Measurements from ENCODE around the gene TLR8.
"Not testable (repeated sequence)": the region's sequence is repeated elsewhere in the genome, so short reads cannot be mapped to it uniquely, and the experiment has no call there.

TLR8 gene

GRCh38 chrX:12896935-12897334, 9.5 kb upstream of the TLR8 start:
- no peak for DNase-seq (ENCODE audit: low read depth, low spot score)

GRCh38 chrX:12898073-12898472, 8.3 kb upstream of the TLR8 start:
- DNase-seq (ENCODE audit: low read depth, low spot score) = no peak

GRCh38 chrX:12899506-12899905, 6.9 kb upstream of the TLR8 start:
- DNase-seq (ENCODE audit: low read depth, low spot score) = no peak

- peak; percentile 62 for DNase-seq (ENCODE audit: low read depth, low spot score)
These were observed 4.9 kb upstream of the TLR8 start for GRCh38 chrX:12901486-12901885.

GRCh38 chrX:12903646-12904045, 2.8 kb upstream of the TLR8 start:
- no peak for DNase-seq (ENCODE audit: low read depth, low spot score)

- no peak for DNase-seq (ENCODE audit: low read depth, low spot score)
These were observed 4.2 kb downstream of the TLR8 start for GRCh38 chrX:12910423-12911121.

- DNase-seq (ENCODE audit: low read depth, low spot score) = no peak
These were observed 4.7 kb downstream of the TLR8 start for GRCh38 chrX:12911122-12911470.

- no peak for DNase-seq (ENCODE audit: low read depth, low spot score)
These were observed 6.5 kb downstream of the TLR8 start for GRCh38 chrX:12912791-12913482.

GRCh38 chrX:12917753-12918152, 11.3 kb downstream of the TLR8 start:
- no peak for DNase-seq (ENCODE audit: low read depth, low spot score)

- no peak for DNase-seq (ENCODE audit: low read depth, low spot score)
These were observed 12.6 kb downstream of the TLR8 start for GRCh38 chrX:12919051-12919450.

GRCh38 chrX:12919620-12920019, 13.2 kb downstream of the TLR8 start:
- DNase-seq (ENCODE audit: low read depth, low spot score) = no peak

- DNase-seq (ENCODE audit: low read depth, low spot score) = no peak
These were observed 14.6 kb downstream of the TLR8 start for GRCh38 chrX:12920990-12921389.

- no peak for DNase-seq (ENCODE audit: low read depth, low spot score)
These were observed 15.6 kb downstream of the TLR8 start for GRCh38 chrX:12921886-12922598.

- no peak for DNase-seq (ENCODE audit: low read depth, low spot score)
These were observed 16.1 kb downstream of the TLR8 start for GRCh38 chrX:12922599-12922919.

GRCh38 chrX:12929701-12930100, 23.3 kb downstream of the TLR8 start:
- no peak for DNase-seq (ENCODE audit: low read depth, low spot score)

- no peak for DNase-seq (ENCODE audit: low read depth, low spot score)
These were observed 23.7 kb downstream of the TLR8 start for GRCh38 chrX:12930150-12930549.

- no peak for DNase-seq (ENCODE audit: low read depth, low spot score)
These were observed 25.8 kb downstream of the TLR8 start for GRCh38 chrX:12932244-12932643.

GRCh38 chrX:12934850-12935249, 28.4 kb downstream of the TLR8 start:
- DNase-seq (ENCODE audit: low read depth, low spot score) = no peak

GRCh38 chrX:12936947-12937346, 30.5 kb downstream of the TLR8 start:
- DNase-seq (ENCODE audit: low read depth, low spot score) = no peak

GRCh38 chrX:12940471-12940870, 34.1 kb downstream of the TLR8 start:
- not testable (repeated sequence) for DNase-seq (ENCODE audit: low read depth, low spot score)

- not testable (repeated sequence) for DNase-seq (ENCODE audit: low read depth, low spot score)
These were observed 37.2 kb downstream of the TLR8 start for GRCh38 chrX:12943592-12943991.

GRCh38 chrX:12944452-12944851, 38.0 kb downstream of the TLR8 start:
- not testable (repeated sequence) for DNase-seq (ENCODE audit: low read depth, low spot score)

- no peak for DNase-seq (ENCODE audit: low read depth, low spot score)
These were observed 39.1 kb downstream of the TLR8 start for GRCh38 chrX:12945494-12945893.

Measured in astrocyte of the hippocampus (primary cell).